ENCODE measurements around the gene INO80E.

INO80E gene

GRCh38 chr16:30024451-30024850 is 28.4 kb downstream of the INO80E start:
- H3K36me3 Mint-ChIP-seq (ENCODE audit: low read depth): no peaks in the 10 kb centered on the region
- H3K9me3 Mint-ChIP-seq: no peaks in the 10 kb centered on the region
- peaks cover 39% of the 10 kb centered on the region for H3K27me3 Mint-ChIP-seq (ENCODE audit: low read depth)
- H3K4me3 Mint-ChIP-seq: no peak overlapping the region
- H3K27ac Mint-ChIP-seq: no peak overlapping the region
- H3K4me1 Mint-ChIP-seq: peaks cover 14% of the 10 kb centered on the region
- TF ChIP-seq CTCF (IDR thresholded peaks at IDR 0.05; ENCODE audit: unreplicated experiment in 3 of 3): no peak

GRCh38 chr16:30025156-30025555 is 29.1 kb downstream of the INO80E start:
- peaks cover 45% of the 10 kb centered on the region for H3K27me3 Mint-ChIP-seq (ENCODE audit: low read depth)
- no peaks in the 10 kb centered on the region for H3K9me3 Mint-ChIP-seq
- TF ChIP-seq CTCF (IDR thresholded peaks at IDR 0.05; ENCODE audit: unreplicated experiment in 3 of 3): no peak
- H3K4me1 Mint-ChIP-seq: peaks cover 14% of the 10 kb centered on the region
- H3K36me3 Mint-ChIP-seq (ENCODE audit: low read depth): no peaks in the 10 kb centered on the region
- H3K27ac Mint-ChIP-seq: no peak overlapping the region
- no peak overlapping the region for H3K4me3 Mint-ChIP-seq

GRCh38 chr16:30025574-30025973 is 29.5 kb downstream of the INO80E start:
- no peaks in the 10 kb centered on the region for H3K9me3 Mint-ChIP-seq
- peaks cover 14% of the 10 kb centered on the region for H3K4me1 Mint-ChIP-seq
- H3K27me3 Mint-ChIP-seq (ENCODE audit: low read depth): peaks cover 44% of the 10 kb centered on the region
- no peaks in the 10 kb centered on the region for H3K36me3 Mint-ChIP-seq (ENCODE audit: low read depth)
- H3K27ac Mint-ChIP-seq: no peak overlapping the region
- no peak for TF ChIP-seq CTCF (IDR thresholded peaks at IDR 0.05; ENCODE audit: unreplicated experiment in 3 of 3)
- H3K4me3 Mint-ChIP-seq: no peak overlapping the region

- peaks cover 40% of the 10 kb centered on the region for H3K27me3 Mint-ChIP-seq (ENCODE audit: low read depth)
- H3K27ac Mint-ChIP-seq: no peak overlapping the region
These were observed 30.4 kb downstream of the INO80E start for GRCh38 chr16:30026449-30026848.

GRCh38 chr16:30027588-30028437 is 31.8 kb downstream of the INO80E start:
- no peak overlapping the region for H3K27ac Mint-ChIP-seq
- H3K9me3 Mint-ChIP-seq: no peaks in the 10 kb centered on the region
- H3K4me3 Mint-ChIP-seq: no peak overlapping the region
- peaks cover 19% of the 10 kb centered on the region for H3K4me1 Mint-ChIP-seq
- H3K36me3 Mint-ChIP-seq (ENCODE audit: low read depth): no peaks in the 10 kb centered on the region
- H3K27me3 Mint-ChIP-seq (ENCODE audit: low read depth): peaks cover 47% of the 10 kb centered on the region
- TF ChIP-seq CTCF (IDR thresholded peaks at IDR 0.05; ENCODE audit: unreplicated experiment in 3 of 3): no peak

More at GRCh38 chr16:30026449-30026848, 30.4 kb downstream of the INO80E start:
- no peaks in the 10 kb centered on the region for H3K9me3 Mint-ChIP-seq
- no peak overlapping the region for H3K4me3 Mint-ChIP-seq
- H3K4me1 Mint-ChIP-seq: peaks cover 14% of the 10 kb centered on the region
- no peak for TF ChIP-seq CTCF (IDR thresholded peaks at IDR 0.05; ENCODE audit: unreplicated experiment in 3 of 3)
- no peaks in the 10 kb centered on the region for H3K36me3 Mint-ChIP-seq (ENCODE audit: low read depth)

All from nephron (organoid).